K562 (cell line): ENCODE results near the gene CD93. TPM values are rescaled to one million over a fixed set of nuclear protein-coding genes. Genes with fewer than 3 reads are reported as not detected.

Experiments
- ATAC-seq: fragments of 200-7000 bp; cut with Tn5 transposase; 3 replicates; pipeline ENCODE4 v1.9.1; 2020; ENCODE audit warnings: moderate library complexity
- BruUV-seq: library from RNA; stranded (reverse); fragments of 400-500 nt; replicated peaks from 2 replicates; lab custom pipeline; 2021; lab: Mats Ljungman, UMichigan
- CTCF ChIA-PET: fragments of 300-600 bp; formaldehyde crosslinking; extraction: SDS; loops from one replicate; lab custom pipeline; 2021; ENCODE audit warnings: low intra/inter-chr PET ratio; lab: Yijun Ruan, JAX
- POLR2A ChIA-PET: fragments of 300-600, 350-650 bp; sonication (Branson Sonifier 250); formaldehyde crosslinking; extraction: SDS; loops from one replicate; lab custom pipeline; 2021; ENCODE audit warnings: antibody characterized with exemption, inconsistent platforms; lab: Yijun Ruan, JAX
- DNase-seq, 4 experiments: peaks; one replicate each; pipeline versions ENCODE4 v3.0.0 to v3.0.0-alpha.2; 2011 to 2018; ENCODE audit warnings: low spot score in 3 of 4, mixed read lengths in 3 of 4; ENCODE audit errors: extremely low read depth in 1 of 4
- FAIRE-seq: peaks from 2 replicates; lab custom pipeline; 2011; peaks lifted over from hg19 to GRCh38; lab: Jason Lieb, UNC
- H2AFZ ChIP-seq: 2 replicates; pipeline ENCODE4 v1.6.0; 2011; ENCODE audit warnings: low read depth, low read length, control low read depth, inconsistent platforms
- H3K27ac ChIP-seq: fragments of 200-600 bp; 3 replicates; pipeline ENCODE4 v1.8.0; 2011; ENCODE audit warnings: low read depth, mild to moderate bottlenecking, control low read depth, inconsistent platforms, low read length, moderate library complexity, mixed read lengths; ENCODE audit errors: extremely low read depth
- H3K27me3 ChIP-seq, 2 experiments: fragments of 300-600 bp in 1 of 2; 2 replicates in 1 of 2; 3 replicates in 1 of 2; pipeline versions ENCODE4 v1.6.0 to v1.8.0; 2011; ENCODE audit warnings: inconsistent platforms in 2 of 2, low read length in 2 of 2, mild to moderate bottlenecking in 1 of 2, mixed read lengths in 1 of 2, moderate library complexity in 1 of 2; ENCODE audit not compliant: control insufficient read depth in 2 of 2, insufficient read depth in 2 of 2
- H3K36me3 ChIP-seq: fragments of 300-600 bp; 3 replicates; pipeline ENCODE4 v1.8.0; 2011; ENCODE audit warnings: mild to moderate bottlenecking, low read length, inconsistent platforms; ENCODE audit not compliant: control insufficient read depth, insufficient read depth
- H3K4me1 ChIP-seq, 2 experiments: fragments of 200-600 bp in 1 of 2; replicated peaks in 1 of 2; 2 replicates in 1 of 2; 3 replicates in 1 of 2; pipeline versions ENCODE4 v1.5.1 to v1.8.0; 2011; ENCODE audit warnings: inconsistent platforms in 2 of 2, low read length in 2 of 2, mild to moderate bottlenecking in 1 of 2, mixed read lengths in 1 of 2, moderate library complexity in 1 of 2; ENCODE audit not compliant: control insufficient read depth in 2 of 2, insufficient read depth in 2 of 2
- H3K4me2 ChIP-seq: 2 replicates; pipeline ENCODE4 v1.6.1; 2011; ENCODE audit warnings: low read length, control low read depth, inconsistent platforms, mixed read lengths; ENCODE audit not compliant: insufficient read depth
- H3K4me3 ChIP-seq: fragments of 200-600 bp; sonication (generic), shearing (Covaris generic); 2 replicates; pipeline ENCODE4 v1.5.1; 2016; ENCODE audit warnings: control low read depth, inconsistent platforms
- H3K79me2 ChIP-seq: fragments of 200-600 bp; 3 replicates; pipeline ENCODE4 v1.8.0; 2011; ENCODE audit warnings: low read length, inconsistent platforms; ENCODE audit not compliant: control insufficient read depth, insufficient read depth
- H3K9ac ChIP-seq, 2 experiments: 2 replicates each; pipeline versions ENCODE4 v1.6.0 to v1.6.1; 2011; ENCODE audit warnings: low read depth in 2 of 2, low read length in 2 of 2, control low read depth in 1 of 2, inconsistent platforms in 1 of 2, mild to moderate bottlenecking in 1 of 2, mixed read lengths in 1 of 2; ENCODE audit not compliant: insufficient read depth in 1 of 2
- H3K9me1 ChIP-seq: one replicate; pipeline ENCODE4 v1.6.0; 2011; ENCODE audit warnings: inconsistent platforms, mild to moderate bottlenecking, low read length, moderate library complexity; ENCODE audit not compliant: control insufficient read depth, insufficient read depth
- H3K9me3 ChIP-seq: replicated peaks from 2 replicates; pipeline ENCODE4 v1.5.1; 2011; ENCODE audit warnings: low read depth, low read length, inconsistent platforms; ENCODE audit not compliant: control insufficient read depth, insufficient read depth
- H4K20me1 ChIP-seq: replicated peaks from 2 replicates; pipeline ENCODE4 v1.6.1; 2011; ENCODE audit warnings: low read length, inconsistent platforms, mixed read lengths; ENCODE audit not compliant: control insufficient read depth, insufficient read depth
- CLOCK ChIP-seq: fragments of 250-450 bp; sonication (Bioruptor Pico); IDR thresholded peaks from 2 replicates; pipeline ENCODE4 v1.4.0; 2020; ENCODE audit warnings: mild to moderate bottlenecking, moderate library complexity, borderline replicate concordance
- EP400 ChIP-seq: fragments of 450-650 bp; IDR thresholded peaks from 2 replicates; pipeline ENCODE4 v1.6.1; 2017; ENCODE audit warnings: antibody characterized with exemption, mild to moderate bottlenecking, moderate library complexity
- MEIS2 ChIP-seq: fragments of 450-650 bp; IDR thresholded peaks from 2 replicates; pipeline ENCODE4 v1.6.1; 2014; ENCODE audit warnings: mild to moderate bottlenecking; ENCODE audit not compliant: partially characterized antibody
- MLLT1 ChIP-seq, 2 experiments: fragments of 450-650 bp; IDR thresholded peaks; 2 replicates each; pipeline ENCODE4 v1.6.1; 2016
- PHB2 ChIP-seq: fragments of 450-650 bp; IDR thresholded peaks from 2 replicates; pipeline ENCODE4 v1.6.1; 2017; ENCODE audit warnings: low read depth
- RAD21 ChIP-seq, 2 experiments: fragments of 250-450 bp in 1 of 2; fragments of 450-650 bp in 1 of 2; sonication (Bioruptor Pico) in 1 of 2; formaldehyde crosslinking in 1 of 2; IDR thresholded peaks in 1 of 2; conservative IDR thresholded peaks in 1 of 2; 2 replicates each; pipeline versions ENCODE4 v1.4.0 to v1.8.0; 2020 to 2022; ENCODE audit warnings: mild to moderate bottlenecking in 2 of 2, moderate library complexity in 1 of 2
- TCF3 ChIP-seq: sonication (generic); formaldehyde crosslinking; IDR thresholded peaks from 2 replicates; pipeline ENCODE4 v1.4.0; 2020; ENCODE audit warnings: mild to moderate bottlenecking, missing genetic modification reagents
- YBX1 ChIP-seq: fragments of 450-650 bp; IDR thresholded peaks from 2 replicates; pipeline ENCODE4 v1.7.1; 2016; ENCODE audit warnings: mild to moderate bottlenecking
- WGBS: fragments of 100-300 bp; shearing (Covaris generic); methylation state at CpG from one replicate; pipeline ENCODE4 v1.1.6; 2016; ENCODE audit warnings: low coverage, mixed read lengths; ENCODE audit not compliant: insufficient coverage; ENCODE audit errors: missing lambda C conversion rate; 5-methylcytosine and 5-hydroxymethylcytosine counted together
- in situ Hi-C: fragments of 300-500 bp; cut with MboI; formaldehyde crosslinking; loops from 4 replicates; pipeline ENCODE4 v1.15.0; 2018; ENCODE audit warnings: inconsistent platforms, mixed read lengths
- intact Hi-C: fragments of 100-400 bp; cut with micrococcal nuclease; formaldehyde crosslinking; loops from 2 replicates; pipeline ENCODE4 v1.14.2; 2022
- polyA plus RNA-seq, 8 experiments: library from polyadenylated mRNA; depleted of rRNA in 4 of 8; stranded (reverse) in 5 of 8; unstranded in 3 of 8; fragments of >200 nt; fragmentation: Nextera tagmentation in 2 of 8; fragmentation: Illumina TruSeq in 1 of 8; extraction: Ambion mirVana in 2 of 8; extraction: Trizol in 1 of 8; gene quantifications; 2 replicates each; pipeline versions ENCODE4 v1.2.1 to v1.2.3, GENCODE V29; 2011 to 2014; ENCODE audit warnings: inconsistent platforms in 1 of 8, missing spikeins in 1 of 8
- total RNA-seq, 7 experiments: library from RNA; depleted of rRNA in 6 of 7; stranded (reverse); fragments of >200 nt in 6 of 7; fragmentation: Illumina TruSeq in 2 of 7; extraction: Trizol in 2 of 7; gene quantifications; 2 replicates each; pipeline versions ENCODE4 v1.2.1 to v1.2.3, GENCODE V29; 2011 to 2021; ENCODE audit warnings: low replicate concordance in 1 of 7
- TF ChIP-seq, protein P1 (sequence below): fragments of 450-650 bp; IDR thresholded peaks from 2 replicates; pipeline ENCODE4 v1.6.1; 2017; ENCODE audit warnings: antibody characterized with exemption, mild to moderate bottlenecking
- TF ChIP-seq, protein P2 (sequence below), 2 experiments: fragments of 450-650 bp in 1 of 2; sonication (generic) in 1 of 2; formaldehyde crosslinking; conservative IDR thresholded peaks; 2 replicates each; pipeline versions ENCODE4 v1.4.0 to v1.8.1; 2020 to 2022; ENCODE audit warnings: mild to moderate bottlenecking in 1 of 2, missing genetic modification reagents in 1 of 2

The CD93 gene
- total and polyA plus RNA-seq, 9 of the 15 experiments (the other 6 are each of a cell fraction or from before 2014, with no cell fraction given), result 0.03 to 0.20 (median 0.05) TPM

DNA sequence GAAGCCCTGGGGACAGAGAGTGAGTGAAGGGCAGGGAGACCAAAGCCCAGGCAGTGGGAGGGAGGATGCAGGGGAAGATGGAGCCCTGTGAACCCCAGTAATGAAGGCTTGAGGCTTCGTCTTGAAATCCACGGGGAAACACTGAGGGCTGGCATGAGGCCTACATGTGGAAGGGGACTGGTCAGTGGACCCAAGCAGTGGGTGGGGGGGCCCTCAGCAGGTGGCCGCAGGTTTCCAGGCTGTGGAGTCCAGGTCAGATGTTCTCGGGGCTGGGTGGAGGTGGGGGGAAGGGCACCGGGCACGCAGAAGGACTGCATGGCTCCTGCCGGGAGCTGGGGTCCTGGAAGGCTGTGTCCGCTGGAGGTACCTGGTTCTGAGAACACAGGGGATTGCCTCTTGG, 2.7 kb upstream of the CD93 start (continued):
- no peak for TF ChIP-seq MLLT1 (IDR thresholded peaks at IDR 0.05)
- TF ChIP-seq EP400, result no peak
- TF ChIP-seq MEIS2, result no peak
- TF ChIP-seq YBX1, result no peak
- TF ChIP-seq CLOCK, result no peak

DNA sequence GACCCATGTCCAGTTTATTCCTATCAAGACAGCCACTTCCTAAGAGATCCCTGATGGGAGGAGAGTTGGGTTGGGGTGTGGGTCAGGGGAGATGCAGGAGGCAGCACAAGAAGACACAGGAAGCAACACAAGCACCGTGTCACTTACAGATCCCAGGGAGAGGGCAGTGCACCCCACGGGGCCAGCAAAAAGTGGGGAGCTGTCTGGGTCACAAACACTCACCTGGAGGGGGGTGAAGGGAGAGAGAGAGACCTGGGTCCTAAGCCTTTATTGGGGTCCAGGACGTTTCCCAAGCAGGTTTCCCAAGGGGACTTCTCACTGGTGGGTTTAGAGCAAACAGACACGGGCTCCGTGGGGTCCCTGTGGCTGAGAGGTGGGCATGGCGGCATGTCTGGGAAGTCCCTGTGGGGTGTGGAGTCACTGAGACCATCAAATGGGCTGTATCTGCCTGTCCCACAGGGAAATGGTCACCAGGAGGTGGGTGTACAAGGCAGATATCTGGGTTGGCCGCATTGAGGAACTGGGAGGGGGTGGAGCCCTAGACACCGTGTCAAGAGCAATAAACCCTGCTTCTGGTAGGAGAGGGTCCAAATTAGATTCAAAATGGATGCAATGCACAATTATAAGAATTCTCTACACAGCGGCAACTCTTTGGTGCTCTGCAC, 1.6 kb upstream of the CD93 start:
- peak overlapping the region; percentile 72 for H2AFZ ChIP-seq
- H3K79me2 ChIP-seq, result no peaks in the 10 kb centered on the region
- no peak overlapping the region for H3K4me3 ChIP-seq
- ChIA-PET CTCF (interaction anchor here (0.6 kb wide), 1 partner anchor 131 kb away, joined by 3 read pairs; no protein-coding TSS in a partner anchor), POLR2A (no interaction called here)
- no peaks in the 10 kb centered on the region for H3K9me1 ChIP-seq
- peaks cover 42 to 60% of the 10 kb centered on the region in 2 experiments for H3K4me1 ChIP-seq
- FAIRE-seq, result peak; percentile 82
- intact Hi-C loops (no loop called here), in situ Hi-C loops (no loop called here)
- DNase-seq, result peak in 3 of 4 experiments; percentile 17 to 73 (median 49)
- peak overlapping the region; percentile 31 to 60; a peak in 2 of 4 replicates for H3K9ac ChIP-seq
- H4K20me1 ChIP-seq, result no peaks in the 10 kb centered on the region
- H3K4me2 ChIP-seq, result peak overlapping the region; percentile 36
- no peaks in the 10 kb centered on the region for H3K9me3 ChIP-seq
- peak; percentile 71 for ATAC-seq
- H3K36me3 ChIP-seq, result no peaks in the 10 kb centered on the region
- H3K27me3 ChIP-seq, result no peaks in the 10 kb centered on the region
- BruUV-seq, result no TSS peak
- H3K27ac ChIP-seq, result no peak overlapping the region; the same call in 2 of the 3 replicates
- WGBS, result 21% methylated on average over 9 of the region's 9 CpGs
- TF ChIP-seq, protein P1, sequence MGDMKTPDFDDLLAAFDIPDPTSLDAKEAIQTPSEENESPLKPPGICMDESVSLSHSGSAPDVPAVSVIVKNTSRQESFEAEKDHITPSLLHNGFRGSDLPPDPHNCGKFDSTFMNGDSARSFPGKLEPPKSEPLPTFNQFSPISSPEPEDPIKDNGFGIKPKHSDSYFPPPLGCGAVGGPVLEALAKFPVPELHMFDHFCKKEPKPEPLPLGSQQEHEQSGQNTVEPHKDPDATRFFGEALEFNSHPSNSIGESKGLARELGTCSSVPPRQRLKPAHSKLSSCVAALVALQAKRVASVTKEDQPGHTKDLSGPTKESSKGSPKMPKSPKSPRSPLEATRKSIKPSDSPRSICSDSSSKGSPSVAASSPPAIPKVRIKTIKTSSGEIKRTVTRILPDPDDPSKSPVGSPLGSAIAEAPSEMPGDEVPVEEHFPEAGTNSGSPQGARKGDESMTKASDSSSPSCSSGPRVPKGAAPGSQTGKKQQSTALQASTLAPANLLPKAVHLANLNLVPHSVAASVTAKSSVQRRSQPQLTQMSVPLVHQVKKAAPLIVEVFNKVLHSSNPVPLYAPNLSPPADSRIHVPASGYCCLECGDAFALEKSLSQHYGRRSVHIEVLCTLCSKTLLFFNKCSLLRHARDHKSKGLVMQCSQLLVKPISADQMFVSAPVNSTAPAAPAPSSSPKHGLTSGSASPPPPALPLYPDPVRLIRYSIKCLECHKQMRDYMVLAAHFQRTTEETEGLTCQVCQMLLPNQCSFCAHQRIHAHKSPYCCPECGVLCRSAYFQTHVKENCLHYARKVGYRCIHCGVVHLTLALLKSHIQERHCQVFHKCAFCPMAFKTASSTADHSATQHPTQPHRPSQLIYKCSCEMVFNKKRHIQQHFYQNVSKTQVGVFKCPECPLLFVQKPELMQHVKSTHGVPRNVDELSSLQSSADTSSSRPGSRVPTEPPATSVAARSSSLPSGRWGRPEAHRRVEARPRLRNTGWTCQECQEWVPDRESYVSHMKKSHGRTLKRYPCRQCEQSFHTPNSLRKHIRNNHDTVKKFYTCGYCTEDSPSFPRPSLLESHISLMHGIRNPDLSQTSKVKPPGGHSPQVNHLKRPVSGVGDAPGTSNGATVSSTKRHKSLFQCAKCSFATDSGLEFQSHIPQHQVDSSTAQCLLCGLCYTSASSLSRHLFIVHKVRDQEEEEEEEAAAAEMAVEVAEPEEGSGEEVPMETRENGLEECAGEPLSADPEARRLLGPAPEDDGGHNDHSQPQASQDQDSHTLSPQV, result 0 out of 2 replicates have a peak, but pooled peaks have one; percentile 28
- TF ChIP-seq PHB2, result no peak
- TF ChIP-seq RAD21 (CRISPR knock-in tag; conservative IDR thresholded peaks at IDR 0.05 in 1 of 2, IDR thresholded peaks at IDR 0.05 in 1 of 2), result peak in 1 of 2 experiments; percentile 25; a peak in 1 of 4 replicates
- TF ChIP-seq, protein P2, sequence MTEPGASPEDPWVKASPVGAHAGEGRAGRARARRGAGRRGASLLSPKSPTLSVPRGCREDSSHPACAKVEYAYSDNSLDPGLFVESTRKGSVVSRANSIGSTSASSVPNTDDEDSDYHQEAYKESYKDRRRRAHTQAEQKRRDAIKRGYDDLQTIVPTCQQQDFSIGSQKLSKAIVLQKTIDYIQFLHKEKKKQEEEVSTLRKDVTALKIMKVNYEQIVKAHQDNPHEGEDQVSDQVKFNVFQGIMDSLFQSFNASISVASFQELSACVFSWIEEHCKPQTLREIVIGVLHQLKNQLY (CRISPR knock-in tag; conservative IDR thresholded peaks at IDR 0.05), result no peak
- peak; percentile 53 for TF ChIP-seq TCF3 (CRISPR knock-in tag)
